ENCODE measurements around the gene URI1.
A peak's percentile ranks its signal among the peaks of the same experiment; 100 is the strongest.

The URI1 gene

GRCh38 chr19:29992233-29992867 lies 50.3 kb downstream of the URI1 start:
- TF ChIP-seq CTCF (conservative IDR thresholded peaks at IDR 0.05; ENCODE audit: low read depth, low read length), result no peak
- DNase-seq (ENCODE audit: low read depth), result no peak

GRCh38 chr19:29999490-29999889 lies 57.5 kb downstream of the URI1 start:
- DNase-seq (ENCODE audit: low read depth), result no peak
- no peak for TF ChIP-seq CTCF (conservative IDR thresholded peaks at IDR 0.05; ENCODE audit: low read depth, low read length)
- no peak overlapping the region for H3K4me3 ChIP-seq (ENCODE audit: low read length)

More at GRCh38 chr19:29992233-29992867, 50.3 kb downstream of the URI1 start:
- no peak overlapping the region for H3K4me3 ChIP-seq (ENCODE audit: low read length)

- H3K4me3 ChIP-seq (ENCODE audit: low read length), result no peak overlapping the region
- no peak for TF ChIP-seq CTCF (conservative IDR thresholded peaks at IDR 0.05; ENCODE audit: low read depth, low read length)
- DNase-seq (ENCODE audit: low read depth), result no peak
Measured at GRCh38 chr19:30000862-30001261, 58.8 kb downstream of the URI1 start.

- DNase-seq (ENCODE audit: low read depth), result no peak
- no peak for TF ChIP-seq CTCF (conservative IDR thresholded peaks at IDR 0.05; ENCODE audit: low read depth, low read length)
- H3K4me3 ChIP-seq (ENCODE audit: low read length), result no peak overlapping the region
Measured at GRCh38 chr19:30001301-30001700, 59.3 kb downstream of the URI1 start.

GRCh38 chr19:30001791-30002190 lies 59.8 kb downstream of the URI1 start:
- TF ChIP-seq CTCF (conservative IDR thresholded peaks at IDR 0.05; ENCODE audit: low read depth, low read length), result peak; percentile 50
- DNase-seq (ENCODE audit: low read depth), result no peak
- H3K4me3 ChIP-seq (ENCODE audit: low read length), result no peak overlapping the region

- TF ChIP-seq CTCF (conservative IDR thresholded peaks at IDR 0.05; ENCODE audit: low read depth, low read length), result no peak
- peak; percentile 18 for DNase-seq (ENCODE audit: low read depth)
- H3K4me3 ChIP-seq (ENCODE audit: low read length), result no peak overlapping the region
Measured at GRCh38 chr19:30003866-30004265, 61.8 kb downstream of the URI1 start.

GRCh38 chr19:30004403-30004802 lies 62.4 kb downstream of the URI1 start:
- no peak for DNase-seq (ENCODE audit: low read depth)
- no peak for TF ChIP-seq CTCF (conservative IDR thresholded peaks at IDR 0.05; ENCODE audit: low read depth, low read length)
- no peak overlapping the region for H3K4me3 ChIP-seq (ENCODE audit: low read length)

Data from retinal pigment epithelial cell (primary cell).